H9 (cell line): Measurements from ENCODE around the gene SLC35F6. TPM values are rescaled to one million over a fixed set of nuclear protein-coding genes. Genes with fewer than 3 reads are reported as not detected.

ENCODE experiments used
- DNase-seq: peaks from one replicate; pipeline ENCODE4 v3.0.0-alpha.2; 2017
- H2AFZ ChIP-seq: one replicate; pipeline ENCODE4 v1.6.1; 2013; ENCODE audit warnings: mild to moderate bottlenecking, low read length, control low read depth, moderate library complexity
- H2AK5ac ChIP-seq: 2 replicates; pipeline ENCODE4 v1.6.1; 2013; ENCODE audit warnings: low read length, control low read depth, mixed read lengths; ENCODE audit not compliant: insufficient read length
- H2BK120ac ChIP-seq: one replicate; pipeline ENCODE4 v1.6.1; 2013; ENCODE audit warnings: low read depth, mild to moderate bottlenecking, low read length, control low read depth, inconsistent platforms; ENCODE audit not compliant: poor library complexity, severe bottlenecking
- H2BK12ac ChIP-seq: 2 replicates; pipeline ENCODE4 v1.6.1; 2013; ENCODE audit warnings: low read length, control low read depth, mixed read lengths, low read depth; ENCODE audit not compliant: insufficient read length
- H2BK15ac ChIP-seq: 2 replicates; pipeline ENCODE4 v1.6.1; 2013; ENCODE audit warnings: low read depth, low read length, control low read depth
- H2BK20ac ChIP-seq: one replicate; pipeline ENCODE4 v1.6.1; 2013; ENCODE audit warnings: low read depth, mild to moderate bottlenecking, low read length, control low read depth, inconsistent platforms; ENCODE audit not compliant: poor library complexity, severe bottlenecking
- H2BK5ac ChIP-seq: 2 replicates; pipeline ENCODE4 v1.6.1; 2013; ENCODE audit warnings: low read length, control low read depth, mixed read lengths; ENCODE audit not compliant: insufficient read length
- H3K14ac ChIP-seq: 2 replicates; pipeline ENCODE4 v1.6.1; 2013; ENCODE audit warnings: low read length, control low read depth; ENCODE audit not compliant: insufficient read depth
- H3K18ac ChIP-seq: 2 replicates; pipeline ENCODE4 v1.6.1; 2013; ENCODE audit warnings: low read depth, mild to moderate bottlenecking, mixed read lengths, low read length, control low read depth; ENCODE audit not compliant: insufficient read length
- H3K23ac ChIP-seq: 2 replicates; pipeline ENCODE4 v1.6.1; 2013; ENCODE audit warnings: low read length, control low read depth, mixed read lengths, low read depth; ENCODE audit not compliant: insufficient read length
- H3K23me2 ChIP-seq: 2 replicates; pipeline ENCODE4 v1.6.1; 2013; ENCODE audit warnings: low read depth, mild to moderate bottlenecking, mixed read lengths, low read length, control low read depth; ENCODE audit not compliant: insufficient read length, poor library complexity, severe bottlenecking
- H3K27ac ChIP-seq: 2 replicates; pipeline ENCODE4 v1.5.1; 2013; ENCODE audit warnings: low read length, control low read depth, mixed read lengths, low read depth; ENCODE audit not compliant: insufficient read length
- H3K27me3 ChIP-seq: 2 replicates; pipeline ENCODE4 v1.6.1; 2013; ENCODE audit warnings: low read length, control low read depth, inconsistent platforms; ENCODE audit not compliant: insufficient read depth
- H3K4ac ChIP-seq: 2 replicates; pipeline ENCODE4 v1.6.1; 2013; ENCODE audit warnings: low read depth, mild to moderate bottlenecking, control low read depth, inconsistent platforms, low read length, moderate library complexity
- H3K4me1 ChIP-seq: 2 replicates; pipeline ENCODE4 v1.6.1; 2013; ENCODE audit warnings: low read length, control low read depth, inconsistent platforms; ENCODE audit not compliant: insufficient read depth
- H3K4me2 ChIP-seq: 2 replicates; pipeline ENCODE4 v1.6.1; 2013; ENCODE audit warnings: low read length, control low read depth, mixed read lengths; ENCODE audit not compliant: insufficient read length, insufficient read depth
- H3K56ac ChIP-seq: 2 replicates; pipeline ENCODE4 v1.6.1; 2013; ENCODE audit warnings: low read depth, mild to moderate bottlenecking, mixed read lengths, low read length, control low read depth; ENCODE audit not compliant: insufficient read length
- H3K79me1 ChIP-seq: 2 replicates; pipeline ENCODE4 v1.6.1; 2013; ENCODE audit warnings: low read depth, mild to moderate bottlenecking, moderate library complexity, low read length, control low read depth, inconsistent platforms; ENCODE audit not compliant: insufficient read depth, poor library complexity, severe bottlenecking
- H3K79me2 ChIP-seq: 2 replicates; pipeline ENCODE4 v1.6.1; 2013; ENCODE audit warnings: low read length, control low read depth, inconsistent platforms; ENCODE audit not compliant: insufficient read depth
- H3K9ac ChIP-seq: 2 replicates; pipeline ENCODE4 v1.6.1; 2013; ENCODE audit warnings: low read length, control low read depth, mixed read lengths; ENCODE audit not compliant: insufficient read length; ENCODE audit errors: extremely low read depth
- H3K9me3 ChIP-seq: one replicate; pipeline ENCODE4 v1.6.1; 2013; ENCODE audit warnings: low read depth, low read length, inconsistent platforms; ENCODE audit not compliant: control insufficient read depth
- H3T11ph ChIP-seq: one replicate; pipeline ENCODE4 v1.6.1; 2013; ENCODE audit warnings: mild to moderate bottlenecking, low read length, control low read depth, inconsistent platforms
- H4K20me1 ChIP-seq: one replicate; pipeline ENCODE4 v1.6.1; 2013; ENCODE audit not compliant: control insufficient read depth, insufficient read length, insufficient read depth
- H4K5ac ChIP-seq: 2 replicates; pipeline ENCODE4 v1.6.1; 2013; ENCODE audit warnings: low read depth, mild to moderate bottlenecking, mixed read lengths, low read length, control low read depth; ENCODE audit not compliant: insufficient read length
- H4K8ac ChIP-seq: replicated peaks from 2 replicates; pipeline ENCODE4 v1.6.1; 2013; ENCODE audit warnings: low read length, control low read depth, mixed read lengths, low read depth; ENCODE audit not compliant: insufficient read length
- H4K91ac ChIP-seq: 2 replicates; pipeline ENCODE4 v1.6.1; 2013; ENCODE audit warnings: low read depth, mild to moderate bottlenecking, moderate library complexity, mixed read lengths, low read length, control low read depth; ENCODE audit not compliant: insufficient read length
- H3K27ac Mint-ChIP-seq, 3 experiments: 2 replicates in 2 of 3; 3 replicates in 1 of 3; pipeline ENCODE4 v1.8.0; 2020 to 2021; ENCODE audit warnings: mixed read lengths in 3 of 3, mild to moderate bottlenecking in 1 of 3, moderate library complexity in 1 of 3
- H3K27me3 Mint-ChIP-seq: 2 replicates; pipeline ENCODE4 v1.8.0; 2021; ENCODE audit warnings: low read depth, mild to moderate bottlenecking, moderate library complexity, mixed read lengths
- H3K36me3 Mint-ChIP-seq, 3 experiments: 2 replicates in 2 of 3; 3 replicates in 1 of 3; pipeline ENCODE4 v1.8.0; 2020 to 2021; ENCODE audit warnings: low read depth in 3 of 3, mixed read lengths in 3 of 3; ENCODE audit not compliant: insufficient read depth in 1 of 3
- H3K4me1 Mint-ChIP-seq, 2 experiments: 2 replicates each; pipeline ENCODE4 v1.8.0; 2020; ENCODE audit warnings: mixed read lengths in 2 of 2
- H3K4me3 Mint-ChIP-seq, 2 experiments: 2 replicates in 1 of 2; 3 replicates in 1 of 2; pipeline ENCODE4 v1.8.0; 2020 to 2021; ENCODE audit warnings: mild to moderate bottlenecking in 2 of 2, mixed read lengths in 2 of 2, moderate library complexity in 1 of 2
- H3K9me3 Mint-ChIP-seq, 2 experiments: 2 replicates in 1 of 2; 3 replicates in 1 of 2; pipeline ENCODE4 v1.8.0; 2020; ENCODE audit warnings: mild to moderate bottlenecking in 2 of 2, mixed read lengths in 2 of 2, moderate library complexity in 1 of 2
- CTCF ChIP-seq: fragments of 200-600 bp; sonication (generic); conservative IDR thresholded peaks from 3 replicates; pipeline ENCODE4 v1.8.0; 2021; ENCODE audit warnings: antibody characterized with exemption, mild to moderate bottlenecking
- WGBS: extraction: QIAGEN DNeasy Blood & Tissue Kit; methylation state at CpG from one replicate; pipeline ENCODE4 v1.1.7; 2013; ENCODE audit warnings: missing lambda C conversion rate, low lambda C conversion rate, mixed read lengths; ENCODE audit not compliant: insufficient read length; ENCODE audit errors: extremely low coverage; 5-methylcytosine and 5-hydroxymethylcytosine counted together
- total RNA-seq: library from RNA; stranded (reverse); gene quantifications from 2 replicates; pipeline ENCODE4 v1.2.1, GENCODE V29; 2021

The SLC35F6 gene
- total RNA-seq, 1 experiment from 2014 or later = 15.7 TPM

GRCh38 chr2:26816893-26817292, 52.8 kb downstream of the SLC35F6 start:
- Histone ChIP-seq H3K56ac (no peak overlapping the region), H3K14ac (no peak overlapping the region), H3K9ac (no peak overlapping the region), H2BK15ac (no peak overlapping the region), H3K27me3 (no peaks in the 10 kb centered on the region), H3K79me1 (no peaks in the 10 kb centered on the region), H4K8ac (no peak overlapping the region), H3T11ph (no peak overlapping the region), H2AFZ (no peak overlapping the region), H2BK5ac (no peak overlapping the region), H3K4me2 (no peak overlapping the region), H4K91ac (no peak overlapping the region), H2BK20ac (no peak overlapping the region), H2BK120ac (no peak overlapping the region), H3K23ac (no peak overlapping the region), H3K23me2 (no peaks in the 10 kb centered on the region), H3K4me1 (no peaks in the 10 kb centered on the region), H4K20me1 (no peaks in the 10 kb centered on the region), H2AK5ac (no peak overlapping the region), H2BK12ac (no peak overlapping the region), H3K18ac (no peak overlapping the region), H3K27ac (no peak overlapping the region), H4K5ac (no peak overlapping the region), H3K4ac (no peak overlapping the region), H3K79me2 (no peaks in the 10 kb centered on the region), H3K9me3 (no peaks in the 10 kb centered on the region)
- Mint-ChIP-seq H3K36me3 (no peaks in the 10 kb centered on the region), H3K27ac (0 out of 7 replicates have a peak overlapping the region, but pooled peaks of 1 of the 3 experiments have one; percentile 52), H3K27me3 (peaks cover 13% of the 10 kb centered on the region), H3K4me3 (no peak overlapping the region), H3K4me1 (peaks cover 12% of the 10 kb centered on the region in 2 experiments), H3K9me3 (peaks cover 4 to 5% of the 10 kb centered on the region in 2 experiments; a peak in 1 of 5 replicates)
- no CpG with 5 or more reads among the region's 3 CpGs for WGBS
- no peak for TF ChIP-seq CTCF
- peak; percentile 87 for DNase-seq
